Keratinocyte (primary cell): ENCODE data around the gene ATP1A1. TPM values are rescaled to one million over a fixed set of nuclear protein-coding genes. Genes with fewer than 3 reads are reported as not detected.
A peak's percentile ranks its signal among the peaks of the same experiment; 100 is the strongest.

Experiments
- DNase-seq: peaks from one replicate; pipeline ENCODE4 v3.0.0-alpha.2; 2011; ENCODE audit warnings: low read depth, missing footprints, low spot score
- FAIRE-seq: peaks from 2 replicates; lab custom pipeline; 2011; peaks lifted over from hg19 to GRCh38; lab: Jason Lieb, UNC
- H2AFZ ChIP-seq: 2 replicates; pipeline ENCODE4 v1.6.0; 2012; ENCODE audit warnings: low read length, control low read depth, inconsistent platforms; ENCODE audit not compliant: control insufficient read depth
- H3K27ac ChIP-seq: 2 replicates; pipeline ENCODE4 v1.5.1; 2011; ENCODE audit warnings: low read length; ENCODE audit not compliant: control insufficient read depth, insufficient read depth
- H3K27me3 ChIP-seq: 3 replicates; pipeline ENCODE4 v1.6.0; 2011; ENCODE audit warnings: low read length; ENCODE audit not compliant: control insufficient read depth, insufficient read depth; ENCODE audit errors: extremely low read depth
- H3K36me3 ChIP-seq, 2 experiments: 2 replicates in 1 of 2; 3 replicates in 1 of 2; pipeline ENCODE4 v1.5.1; 2011; ENCODE audit warnings: low read length in 2 of 2, mild to moderate bottlenecking in 1 of 2; ENCODE audit not compliant: control insufficient read depth in 2 of 2, insufficient read depth in 2 of 2; ENCODE audit errors: extremely low read depth in 1 of 2
- H3K4me1 ChIP-seq: 3 replicates; pipeline ENCODE4 v1.5.1; 2011; ENCODE audit warnings: low read length; ENCODE audit not compliant: control insufficient read depth, insufficient read depth; ENCODE audit errors: extremely low read depth
- H3K4me2 ChIP-seq: 3 replicates; pipeline ENCODE4 v1.6.0; 2011; ENCODE audit warnings: low read depth, low read length; ENCODE audit not compliant: control insufficient read depth, insufficient read depth; ENCODE audit errors: extremely low read depth
- H3K4me3 ChIP-seq, 3 experiments: fragments of 200-600 bp in 1 of 3; sonication (generic) in 1 of 3; 2 replicates in 2 of 3; 3 replicates in 1 of 3; pipeline ENCODE4 v1.5.1; 2011 to 2016; ENCODE audit warnings: low read length in 3 of 3, mild to moderate bottlenecking in 3 of 3, control low read depth in 2 of 3, inconsistent platforms in 1 of 3, low read depth in 1 of 3, mixed read lengths in 1 of 3, mixed run types in 1 of 3, moderate library complexity in 1 of 3; ENCODE audit not compliant: control insufficient read depth in 2 of 3, insufficient read depth in 2 of 3; ENCODE audit errors: extremely low read depth in 1 of 3
- H3K79me2 ChIP-seq: 2 replicates; pipeline ENCODE4 v1.6.0; 2012; ENCODE audit warnings: low read length; ENCODE audit not compliant: control insufficient read depth, insufficient read depth
- H3K9ac ChIP-seq: 3 replicates; pipeline ENCODE4 v1.6.0; 2011; ENCODE audit warnings: low read length; ENCODE audit not compliant: control insufficient read depth, insufficient read depth; ENCODE audit errors: extremely low read depth
- H3K9me1 ChIP-seq: 3 replicates; pipeline ENCODE4 v1.6.0; 2011; ENCODE audit warnings: low read length; ENCODE audit not compliant: control insufficient read depth, insufficient read depth; ENCODE audit errors: extremely low read depth
- H3K9me3 ChIP-seq: 2 replicates; pipeline ENCODE4 v1.5.1; 2012; ENCODE audit warnings: low read depth, low read length; ENCODE audit not compliant: control insufficient read depth
- H4K20me1 ChIP-seq: 3 replicates; pipeline ENCODE4 v1.6.0; 2011; ENCODE audit warnings: low read length; ENCODE audit not compliant: control insufficient read depth, insufficient read depth; ENCODE audit errors: extremely low read depth
- CTCF ChIP-seq, 3 experiments: IDR thresholded peaks in 1 of 3; conservative IDR thresholded peaks in 1 of 3; optimal IDR thresholded peaks in 1 of 3; 2 replicates in 2 of 3; 3 replicates in 1 of 3; pipeline versions ENCODE3 to v1.5.1; 2011; ENCODE audit warnings: low read length in 3 of 3, mild to moderate bottlenecking in 3 of 3, moderate library complexity in 2 of 3, control low read depth in 1 of 3, inconsistent platforms in 1 of 3; ENCODE audit not compliant: insufficient read depth in 2 of 3; ENCODE audit errors: extremely low read depth in 1 of 3
- EZH2 ChIP-seq: IDR thresholded peaks from one replicate; pipeline ENCODE4 v1.6.1; 2012; ENCODE audit warnings: inconsistent platforms, mild to moderate bottlenecking, low read length, moderate library complexity
- dilution Hi-C: fragments of 300-500 bp; cut with MboI; formaldehyde crosslinking; loops from one replicate; pipeline ENCODE4 v1.7.0; 2020; ENCODE audit warnings: low sequenced_read_pairs; ENCODE audit not compliant: extremely low pct_ligation_motif_present
- polyA plus RNA-seq, 5 experiments: library from polyadenylated mRNA; depleted of rRNA in 3 of 5; stranded (reverse) in 3 of 5; stranded (forward) in 1 of 5; unstranded in 1 of 5; fragments of >200 nt; gene quantifications; 1 replicate in 1 of 5; 2 replicates in 3 of 5; 3 replicates in 1 of 5; pipeline versions ENCODE4 v1.2.1 to v1.2.3, GENCODE V29; 2011 to 2012; ENCODE audit warnings: missing spikeins in 2 of 5, low read depth in 1 of 5, low replicate concordance in 1 of 5

The ATP1A1 gene
- polyA plus RNA-seq, 1 donor (not counting 4 experiments of a cell fraction or from before 2014, with no cell fraction given) = 357 TPM

DNA sequence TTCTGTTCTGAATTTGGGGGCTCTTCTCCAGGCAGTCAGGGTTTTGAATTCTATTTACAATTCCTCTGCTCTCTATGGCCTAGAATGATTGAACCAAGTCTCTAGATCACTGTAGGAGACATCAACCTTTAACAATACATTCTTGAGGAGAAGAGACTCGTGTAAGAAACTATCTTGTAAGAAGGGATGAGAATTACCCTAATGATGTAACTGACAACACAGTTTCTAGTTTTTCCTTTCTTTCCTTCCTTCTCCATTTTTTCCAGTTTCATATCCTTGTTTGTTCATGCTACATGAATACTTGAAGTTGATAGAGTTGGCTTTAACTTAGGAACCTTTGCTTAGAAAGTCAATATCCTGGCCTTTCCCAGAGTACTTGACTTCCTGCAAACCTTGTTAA lies 1.3 kb upstream of the ATP1A1 start:
- H3K4me2 ChIP-seq = no peak overlapping the region
- H4K20me1 ChIP-seq = no peaks in the 10 kb centered on the region
- H3K36me3 ChIP-seq = no peaks in the 10 kb centered on the region
- no peak for TF ChIP-seq CTCF (optimal IDR thresholded peaks at IDR 0.05 in 1 of 3, IDR thresholded peaks at IDR 0.05 in 1 of 3, conservative IDR thresholded peaks at IDR 0.05 in 1 of 3; ENCODE audit: extremely low read depth in 1 of 3, insufficient read depth in 2 of 3, low read length in 3 of 3)
- no peaks in the 10 kb centered on the region for H3K9me1 ChIP-seq
- H3K9ac ChIP-seq = no peak overlapping the region
- DNase-seq (no peak), FAIRE-seq (no peak)
- H3K4me1 ChIP-seq = peaks cover 28% of the 10 kb centered on the region
- dilution Hi-C loops = no loop called here
- no peaks in the 10 kb centered on the region for H3K9me3 ChIP-seq
- no peak overlapping the region for H3K4me3 ChIP-seq
- no peak overlapping the region for H2AFZ ChIP-seq
- peaks cover 20% of the 10 kb centered on the region for H3K79me2 ChIP-seq
- no peak overlapping the region for H3K27ac ChIP-seq
- peaks cover 3% of the 10 kb centered on the region for H3K27me3 ChIP-seq

DNA sequence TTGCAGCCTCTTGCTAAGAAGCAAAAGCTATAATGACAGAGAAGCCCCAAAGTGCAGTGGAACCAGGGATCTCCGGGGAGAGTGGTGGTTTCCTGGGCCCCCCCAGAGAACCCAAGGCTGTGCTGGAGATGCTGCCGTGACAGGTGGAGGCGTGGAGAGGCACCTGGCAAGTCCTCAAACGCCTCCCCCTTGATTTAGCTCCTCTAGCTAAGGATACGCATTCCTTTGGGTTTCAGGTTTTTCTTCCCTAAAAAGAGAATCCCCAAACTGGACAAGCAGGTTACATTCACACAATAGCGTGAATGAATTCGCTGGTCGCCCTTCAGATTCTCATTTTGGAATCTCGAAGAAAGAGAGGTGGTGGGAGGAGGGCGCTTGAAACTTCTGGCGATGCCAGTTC lies 853 bp upstream of the ATP1A1 start:
- H3K27me3 ChIP-seq = peaks cover 3% of the 10 kb centered on the region
- H3K27ac ChIP-seq = no peak overlapping the region
- H3K4me1 ChIP-seq = peaks cover 32% of the 10 kb centered on the region
- peak overlapping the region; percentile 93 for H2AFZ ChIP-seq
- H3K4me3 ChIP-seq = peak overlapping the region; percentile 75 to 94 (median 81)
- H3K4me2 ChIP-seq = peak overlapping the region; percentile 88
- TF ChIP-seq EZH2 = no peak
- TF ChIP-seq CTCF (optimal IDR thresholded peaks at IDR 0.05 in 1 of 3, IDR thresholded peaks at IDR 0.05 in 1 of 3, conservative IDR thresholded peaks at IDR 0.05 in 1 of 3; ENCODE audit: extremely low read depth in 1 of 3, insufficient read depth in 2 of 3, low read length in 3 of 3) = no peak
- no peaks in the 10 kb centered on the region for H4K20me1 ChIP-seq
- dilution Hi-C loops = no loop called here
- H3K9me1 ChIP-seq = no peaks in the 10 kb centered on the region
- no peak for FAIRE-seq
- no peaks in the 10 kb centered on the region for H3K9me3 ChIP-seq
- H3K9ac ChIP-seq = peak overlapping the region; percentile 73
- peaks cover 23% of the 10 kb centered on the region for H3K79me2 ChIP-seq
- no peaks in the 10 kb centered on the region for H3K36me3 ChIP-seq
- no peak for DNase-seq
